H1 (cell line): ENCODE data around the gene VWA1. TPM values are rescaled to one million over a fixed set of nuclear protein-coding genes. Genes with fewer than 3 reads are reported as not detected.

Source experiments
- CTCF ChIA-PET: fragments of 300-600 bp; sonication (Branson Sonifier 250); formaldehyde crosslinking; loops from one replicate; lab custom pipeline; 2021; ENCODE audit not compliant: partially characterized antibody; lab: Charles Lee
- POLR2A ChIA-PET: fragments of 300-600 bp; sonication (Branson Sonifier 250); formaldehyde crosslinking; loops from one replicate; lab custom pipeline; 2021; ENCODE audit warnings: inconsistent platforms; ENCODE audit not compliant: partially characterized antibody; lab: Charles Lee
- DNase-seq, 2 experiments: peaks; one replicate each; pipeline versions ENCODE4 v3.0.0 to v3.0.0-alpha.2; 2010 to 2022; ENCODE audit warnings: low spot score in 2 of 2, low read depth in 1 of 2, mixed read lengths in 1 of 2
- FAIRE-seq: peaks from 2 replicates; lab custom pipeline; 2011; peaks lifted over from hg19 to GRCh38; lab: Jason Lieb, UNC
- H2AFZ ChIP-seq: 2 replicates; pipeline ENCODE4 v1.8.1; 2012; ENCODE audit warnings: low read length, inconsistent platforms
- H2AK5ac ChIP-seq: 2 replicates; pipeline ENCODE4 v1.6.1; 2013; ENCODE audit warnings: low read depth, low read length
- H2BK120ac ChIP-seq: replicated peaks from 2 replicates; pipeline ENCODE3; 2013; ENCODE audit warnings: low read depth, low read length, inconsistent platforms
- H2BK12ac ChIP-seq: 2 replicates; pipeline ENCODE4 v1.6.1; 2013; ENCODE audit warnings: low read depth, low read length
- H2BK15ac ChIP-seq: 2 replicates; pipeline ENCODE4 v1.6.1; 2013; ENCODE audit warnings: low read length
- H2BK20ac ChIP-seq: 2 replicates; pipeline ENCODE4 v1.6.1; 2013; ENCODE audit warnings: low read length
- H2BK5ac ChIP-seq: 2 replicates; pipeline ENCODE4 v1.6.1; 2013; ENCODE audit warnings: low read depth, low read length
- H3K14ac ChIP-seq: 2 replicates; pipeline ENCODE4 v1.6.1; 2013; ENCODE audit warnings: inconsistent platforms; ENCODE audit not compliant: insufficient read length
- H3K18ac ChIP-seq: 2 replicates; pipeline ENCODE4 v1.6.1; 2013; ENCODE audit warnings: low read length; ENCODE audit errors: extremely low read depth
- H3K23ac ChIP-seq: 2 replicates; pipeline ENCODE4 v1.6.1; 2013; ENCODE audit warnings: inconsistent platforms; ENCODE audit not compliant: insufficient read length
- H3K23me2 ChIP-seq: 2 replicates; pipeline ENCODE4 v1.6.1; 2013; ENCODE audit warnings: low read depth, low read length
- H3K27ac ChIP-seq: 2 replicates; pipeline ENCODE4 v1.6.1; 2011; ENCODE audit warnings: low read depth, low read length, inconsistent platforms
- H3K27me3 ChIP-seq, 4 experiments: replicated peaks in 1 of 4; 1 replicate in 1 of 4; 2 replicates in 3 of 4; pipeline versions ENCODE4 v1.6.1 to v1.8.1; 2011 to 2013; ENCODE audit warnings: low read length in 3 of 4, mild to moderate bottlenecking in 3 of 4, inconsistent platforms in 2 of 4, mixed read lengths in 2 of 4, moderate library complexity in 1 of 4; ENCODE audit not compliant: control insufficient read depth in 3 of 4, insufficient read depth in 3 of 4; ENCODE audit errors: extremely low read depth in 1 of 4
- H3K36me3 ChIP-seq, 4 experiments: 2 replicates each; pipeline versions ENCODE4 v1.6.1 to v1.8.1; 2011 to 2013; ENCODE audit warnings: mild to moderate bottlenecking in 4 of 4, low read length in 3 of 4, moderate library complexity in 2 of 4, control low read depth in 1 of 4, inconsistent platforms in 1 of 4; ENCODE audit not compliant: insufficient read depth in 4 of 4, control insufficient read depth in 2 of 4
- H3K4ac ChIP-seq: replicated peaks from 2 replicates; pipeline ENCODE3; 2013; ENCODE audit warnings: low read length, low read depth, mixed read lengths, inconsistent platforms; ENCODE audit not compliant: insufficient read length
- H3K4me1 ChIP-seq, 4 experiments: replicated peaks in 1 of 4; 1 replicate in 1 of 4; 2 replicates in 3 of 4; pipeline versions ENCODE4 v1.6.1 to v1.8.1; 2011 to 2013; ENCODE audit warnings: low read length in 3 of 4, inconsistent platforms in 2 of 4, mixed read lengths in 1 of 4; ENCODE audit not compliant: insufficient read depth in 4 of 4, control insufficient read depth in 3 of 4
- H3K4me2 ChIP-seq, 2 experiments: 2 replicates each; pipeline versions ENCODE4 v1.6.1 to v1.8.1; 2011 to 2013; ENCODE audit warnings: low read depth in 2 of 2, low read length in 2 of 2, control low read depth in 1 of 2, inconsistent platforms in 1 of 2, mild to moderate bottlenecking in 1 of 2; ENCODE audit not compliant: insufficient read depth in 1 of 2
- H3K4me3 ChIP-seq, 4 experiments: fragments of 200-600, 300-600 bp in 1 of 4; sonication (generic), shearing (Covaris generic), sonication (Bioruptor Twin) in 1 of 4; 2 replicates each; pipeline versions ENCODE4 v1.5.1 to v1.8.1; 2011 to 2016; ENCODE audit warnings: low read length in 4 of 4, low read depth in 3 of 4, control low read depth in 2 of 4, inconsistent platforms in 2 of 4, mild to moderate bottlenecking in 2 of 4, mixed read lengths in 1 of 4, moderate library complexity in 1 of 4; ENCODE audit not compliant: insufficient read depth in 2 of 4; ENCODE audit errors: extremely low read depth in 1 of 4
- H3K56ac ChIP-seq: replicated peaks from 2 replicates; pipeline ENCODE3; 2013; ENCODE audit warnings: low read depth, mild to moderate bottlenecking, mixed read lengths, low read length, inconsistent platforms; ENCODE audit not compliant: insufficient read length
- H3K79me1 ChIP-seq: 2 replicates; pipeline ENCODE4 v1.6.1; 2013; ENCODE audit warnings: low read depth, low read length, control low read depth
- H3K79me2 ChIP-seq, 2 experiments: 2 replicates each; pipeline versions ENCODE4 v1.6.1 to v1.8.1; 2012 to 2013; ENCODE audit warnings: low read length in 2 of 2, mild to moderate bottlenecking in 2 of 2, inconsistent platforms in 1 of 2; ENCODE audit not compliant: insufficient read depth in 2 of 2, control insufficient read depth in 1 of 2
- H3K9ac ChIP-seq, 4 experiments: replicated peaks in 1 of 4; 1 replicate in 1 of 4; 2 replicates in 3 of 4; pipeline versions ENCODE4 v1.6.1 to v1.8.1; 2011 to 2013; ENCODE audit warnings: low read depth in 3 of 4, low read length in 3 of 4, control low read depth in 2 of 4, mild to moderate bottlenecking in 2 of 4, moderate library complexity in 2 of 4, inconsistent platforms in 1 of 4; ENCODE audit errors: extremely low read depth in 1 of 4
- H3K9me3 ChIP-seq, 2 experiments: 2 replicates each; pipeline versions ENCODE4 v1.6.1 to v1.8.1; 2012 to 2013; ENCODE audit warnings: mild to moderate bottlenecking in 2 of 2, moderate library complexity in 2 of 2, control low read depth in 1 of 2, inconsistent platforms in 1 of 2, low read depth in 1 of 2, low read length in 1 of 2, mixed read lengths in 1 of 2; ENCODE audit not compliant: insufficient read depth in 2 of 2
- H4K20me1 ChIP-seq, 2 experiments: replicated peaks in 1 of 2; 2 replicates each; pipeline versions ENCODE3 to v1.8.1; 2011 to 2013; ENCODE audit warnings: inconsistent platforms in 2 of 2, low read length in 2 of 2, mild to moderate bottlenecking in 1 of 2; ENCODE audit not compliant: insufficient read depth in 2 of 2, control insufficient read depth in 1 of 2
- H4K5ac ChIP-seq: 2 replicates; pipeline ENCODE4 v1.6.1; 2013; ENCODE audit warnings: low read length, low read depth, mixed read lengths, inconsistent platforms; ENCODE audit not compliant: insufficient read length
- H4K8ac ChIP-seq: 2 replicates; pipeline ENCODE4 v1.8.0; 2013; ENCODE audit warnings: mild to moderate bottlenecking, moderate library complexity, low read length, inconsistent platforms; ENCODE audit not compliant: insufficient read depth; ENCODE audit errors: extremely low read depth
- H4K91ac ChIP-seq: replicated peaks from 2 replicates; pipeline ENCODE3; 2013; ENCODE audit warnings: low read length, mixed read lengths, inconsistent platforms; ENCODE audit not compliant: insufficient read length
- BACH1 ChIP-seq: IDR thresholded peaks from 2 replicates; pipeline ENCODE4 v1.6.1; 2012; ENCODE audit warnings: low read length, improper control_type of control experiment
- BCL11A ChIP-seq, 2 experiments: IDR thresholded peaks; one replicate each; pipeline ENCODE4 v1.6.1; 2011; ENCODE audit warnings: low read depth in 2 of 2, low read length in 2 of 2, mild to moderate bottlenecking in 2 of 2
- CEBPB ChIP-seq: IDR thresholded peaks from 2 replicates; pipeline ENCODE4 v1.6.1; 2012; ENCODE audit warnings: low read depth, low read length
- POLR2AphosphoS5 ChIP-seq: IDR thresholded peaks from 2 replicates; pipeline ENCODE4 v1.6.1; 2011; ENCODE audit warnings: low read depth, low read length
- SIN3A ChIP-seq, 2 experiments: IDR thresholded peaks in 1 of 2; conservative IDR thresholded peaks in 1 of 2; 2 replicates each; pipeline ENCODE4 v1.6.1; 2011 to 2012; ENCODE audit warnings: low read length in 2 of 2, improper control_type of control experiment in 1 of 2, low read depth in 1 of 2, mild to moderate bottlenecking in 1 of 2
- SP1 ChIP-seq: IDR thresholded peaks from 2 replicates; pipeline ENCODE4 v1.6.1; 2011; ENCODE audit warnings: low read depth, low read length
- SUZ12 ChIP-seq: fragments of 200-600 bp; sonication (generic); IDR thresholded peaks from 2 replicates; pipeline ENCODE4 v1.6.1; 2012; ENCODE audit warnings: mild to moderate bottlenecking, inconsistent platforms, low read length, moderate library complexity, mixed read lengths
- WGBS, 2 experiments: shearing (Covaris generic) in 1 of 2; methylation state at CpG; one replicate each; pipeline versions ENCODE4 v1.1.6 to v1.1.7; 2013 to 2015; ENCODE audit warnings: low lambda C conversion rate in 2 of 2, mixed read lengths in 2 of 2, inconsistent platforms in 1 of 2, low coverage in 1 of 2, missing lambda C conversion rate in 1 of 2; ENCODE audit not compliant: insufficient replicate concordance in 2 of 2, insufficient coverage in 1 of 2, insufficient read length in 1 of 2; ENCODE audit errors: extremely low coverage in 1 of 2, missing lambda C conversion rate in 1 of 2; 5-methylcytosine and 5-hydroxymethylcytosine counted together
- polyA plus RNA-seq, 7 experiments: library from polyadenylated mRNA; depleted of rRNA in 3 of 7; stranded (reverse) in 5 of 7; unstranded in 2 of 7; fragments of >200 nt in 5 of 7; fragments of 200-250 nt in 2 of 7; gene quantifications; 1 replicate in 5 of 7; 2 replicates in 1 of 7; 4 replicates in 1 of 7; pipeline versions ENCODE4 v1.2.1 to v1.2.3, GENCODE V29; 2011 to 2013; ENCODE audit warnings: missing spikeins in 2 of 7, mixed read lengths in 2 of 7
- total RNA-seq: library from RNA; stranded (reverse); fragmentation: NEBNext Ultra II Directional; extraction: Animal tissue kit (Norgen Biotek cat#: 25700); gene quantifications from 2 replicates; pipeline ENCODE4 v1.2.1, GENCODE V29; 2021
- TF ChIP-seq, protein P1 (sequence below): IDR thresholded peaks from 2 replicates; pipeline ENCODE4 v1.6.1; 2011; ENCODE audit warnings: low read length, improper control_type of control experiment

The VWA1 gene
- total and polyA plus RNA-seq, 2 of the 8 experiments (the other 6 are each of a cell fraction or from before 2014, with no cell fraction given) = 16.0 to 36.6 TPM

- Histone ChIP-seq H3K9ac (no peak overlapping the region), H2BK15ac (0 out of 2 replicates have a peak overlapping the region, but pooled peaks have one; percentile 61), H2BK120ac (no peak overlapping the region), H3K27me3 (no peaks in the 10 kb centered on the region; a peak in 1 of 7 replicates), H3K4me3 (no peak overlapping the region), H4K20me1 (no peaks in the 10 kb centered on the region), H3K9me3 (peaks cover 4 to 7% of the 10 kb centered on the region in 2 experiments; a peak in 1 of 4 replicates), H4K8ac (no peak overlapping the region), H3K4me2 (no peak overlapping the region), H2AFZ (no peak overlapping the region), H2BK20ac (0 out of 2 replicates have a peak overlapping the region, but pooled peaks have one; percentile 80), H2AK5ac (no peak overlapping the region), H3K23ac (no peak overlapping the region), H3K14ac (no peak overlapping the region), H3K4me1 (peaks cover 0 to 14% (median 11%) of the 10 kb centered on the region in 4 experiments; a peak in 6 of 7 replicates), H4K91ac (no peak overlapping the region), H3K23me2 (peaks cover 6% of the 10 kb centered on the region; the same call in 1 of the 2 replicates), H3K36me3 (peaks cover 0 to 4% (median 0%) of the 10 kb centered on the region in 4 experiments; a peak in 1 of 8 replicates), H4K5ac (no peak overlapping the region), H2BK12ac (0 out of 2 replicates have a peak overlapping the region, but pooled peaks have one; percentile 80), H3K56ac (no peak overlapping the region), H3K79me1 (no peaks in the 10 kb centered on the region), H2BK5ac (no peak overlapping the region), H3K4ac (no peak overlapping the region), H3K18ac (no peak overlapping the region), H3K79me2 (no peaks in the 10 kb centered on the region), H3K27ac (no peak overlapping the region)
- WGBS, 2 experiments = 93% methylated on average over 13 of the region's 13 CpGs; no CpG with 5 or more reads in 1 of the 2 experiments
- TF ChIP-seq SIN3A (conservative IDR thresholded peaks at IDR 0.05 in 1 of 2, IDR thresholded peaks at IDR 0.05 in 1 of 2; ENCODE audit: low read depth in 1 of 2, low read length in 2 of 2) (no peak), POLR2AphosphoS5 (no peak), CEBPB (no peak), BACH1 (no peak), SUZ12 (no peak), SP1 (no peak), BCL11A (IDR thresholded peaks at IDR 0.05; ENCODE audit: low read depth in 2 of 2, low read length in 2 of 2) (no peak)
- TF ChIP-seq, protein P1, sequence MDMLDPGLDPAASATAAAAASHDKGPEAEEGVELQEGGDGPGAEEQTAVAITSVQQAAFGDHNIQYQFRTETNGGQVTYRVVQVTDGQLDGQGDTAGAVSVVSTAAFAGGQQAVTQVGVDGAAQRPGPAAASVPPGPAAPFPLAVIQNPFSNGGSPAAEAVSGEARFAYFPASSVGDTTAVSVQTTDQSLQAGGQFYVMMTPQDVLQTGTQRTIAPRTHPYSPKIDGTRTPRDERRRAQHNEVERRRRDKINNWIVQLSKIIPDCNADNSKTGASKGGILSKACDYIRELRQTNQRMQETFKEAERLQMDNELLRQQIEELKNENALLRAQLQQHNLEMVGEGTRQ = no peak
- POLR2A ChIA-PET = interaction anchor here (0.6 to 4.8 kb wide), 10 partner anchors 9 to 140 kb away, joined by 3 to 27 read pairs (median 6); partner anchors contain the start of genes CCNL2 and MRPL20
- CTCF ChIA-PET = interaction anchor here (0.6 to 5.1 kb wide), 6 partner anchors 10 to 432 kb away, joined by 3 to 32 read pairs (median 6); no protein-coding TSS in a partner anchor
- DNase-seq = no peak
- FAIRE-seq = no peak
Measured at GRCh38 chr1:1415751-1416150, 19.7 kb upstream of the VWA1 start.
